Muscle of leg (tissue), 16 donors: ENCODE measurements around the gene SPEM2. TPM values are rescaled to one million over a fixed set of nuclear protein-coding genes. Genes with fewer than 3 reads are reported as not detected.

ENCODE experiments used
- DNase-seq: peaks from one replicate; pipeline ENCODE4 v3.0.0; 2013
- H3K27ac ChIP-seq: one replicate; pipeline ENCODE4 v1.5.1; 2013; ENCODE audit warnings: mild to moderate bottlenecking, low read length, control low read depth
- H3K27me3 ChIP-seq: one replicate; pipeline ENCODE4 v1.6.1; 2013; ENCODE audit warnings: low read length; ENCODE audit not compliant: control insufficient read depth, insufficient read depth
- H3K36me3 ChIP-seq: one replicate; pipeline ENCODE4 v1.6.1; 2013; ENCODE audit warnings: low read length; ENCODE audit not compliant: control insufficient read depth, insufficient read depth
- H3K4me1 ChIP-seq: one replicate; pipeline ENCODE4 v1.6.1; 2013; ENCODE audit warnings: low read length; ENCODE audit not compliant: control insufficient read depth, insufficient read depth
- H3K4me3 ChIP-seq: one replicate; pipeline ENCODE4 v1.5.1; 2013; ENCODE audit warnings: low read length, control low read depth
- H3K9me3 ChIP-seq: replicated peaks from 2 replicates; pipeline ENCODE4 v1.6.1; 2013; ENCODE audit warnings: low read depth, low read length; ENCODE audit not compliant: control insufficient read depth
- WGBS: methylation state at CpG from one replicate; pipeline ENCODE4 v1.1.5; 2013; ENCODE audit warnings: missing lambda C conversion rate; ENCODE audit not compliant: insufficient coverage; 5-methylcytosine and 5-hydroxymethylcytosine counted together
- long read RNA-seq, 11 donors: transcript quantifications; one replicate each; lab custom pipeline, GENCODE V29; 2026
- polyA plus RNA-seq, 8 donors: library from polyadenylated mRNA; unstranded; fragments of 120-200 nt; gene quantifications; one replicate each; pipeline versions ENCODE4 v1.2.1 to v1.2.3, GENCODE V29; 2013; ENCODE audit warnings: inconsistent platforms in 1 of 8, low replicate concordance in 1 of 8; ENCODE audit not compliant: insufficient read length in 8 of 8, insufficient read depth in 1 of 8
- total RNA-seq: library from RNA; stranded (reverse); fragments of 120-200 nt; gene quantifications from one replicate; pipeline ENCODE4 v1.2.4, GENCODE V29; 2013

SPEM2 gene
- total RNA-seq (not detected), polyA plus RNA-seq (not detected)
- long read RNA-seq, donor 1: 0 reads
- long read RNA-seq, donor 2: 0 reads
- long read RNA-seq, donor 3: 0 reads
- long read RNA-seq, donor 4: 0 reads
- long read RNA-seq, donor 5: 0 reads
- long read RNA-seq, donor 6: 0 reads
- long read RNA-seq, donor 7: 0 reads
- long read RNA-seq, donor 8: 0 reads
- long read RNA-seq, donor 9: 0 reads
- long read RNA-seq, donor 10: 0 reads
- long read RNA-seq, donor 11: 0 reads

- no CpG with 5 or more reads among the region's 7 CpGs for WGBS
- no peaks in the 10 kb centered on the region for H3K4me1 ChIP-seq
- no peaks in the 10 kb centered on the region for H3K36me3 ChIP-seq
- H3K27me3 ChIP-seq: no peaks in the 10 kb centered on the region
- H3K4me3 ChIP-seq: no peak within 1 kb of the TSS
- no peak for DNase-seq
- no peak within 1 kb of the TSS for H3K27ac ChIP-seq
- H3K9me3 ChIP-seq: no peaks in the 10 kb centered on the region
These were observed at the start of gene SPEM2 for GRCh38 chr17:7425316-7425715. Gene SPEM2, plus strand, starts transcription at chr17:7425616. Its CDS starts 73 bp downstream, at chr17:7425689.

- no CpG with 5 or more reads among the region's 3 CpGs for WGBS
- H3K4me3 ChIP-seq: no peak overlapping the region
- H3K27me3 ChIP-seq: peaks cover 49% of the 10 kb centered on the region
- no peaks in the 10 kb centered on the region for H3K36me3 ChIP-seq
- H3K4me1 ChIP-seq: peaks cover 25% of the 10 kb centered on the region
- no peak for DNase-seq
- H3K9me3 ChIP-seq: no peaks in the 10 kb centered on the region
- H3K27ac ChIP-seq: no peak overlapping the region
These were observed 46.3 kb upstream of the SPEM2 start for GRCh38 chr17:7379134-7379533.

- 25% methylated on average over 5 of the region's 7 CpGs for WGBS
- H3K9me3 ChIP-seq: no peaks in the 10 kb centered on the region
- H3K36me3 ChIP-seq: no peaks in the 10 kb centered on the region
- peaks cover 29% of the 10 kb centered on the region for H3K4me1 ChIP-seq
- H3K4me3 ChIP-seq: no peak overlapping the region
- H3K27me3 ChIP-seq: peaks cover 57% of the 10 kb centered on the region
- peak; percentile 68 for DNase-seq
- H3K27ac ChIP-seq: no peak overlapping the region
These were observed 45.1 kb upstream of the SPEM2 start for GRCh38 chr17:7380321-7380720.

DNA sequence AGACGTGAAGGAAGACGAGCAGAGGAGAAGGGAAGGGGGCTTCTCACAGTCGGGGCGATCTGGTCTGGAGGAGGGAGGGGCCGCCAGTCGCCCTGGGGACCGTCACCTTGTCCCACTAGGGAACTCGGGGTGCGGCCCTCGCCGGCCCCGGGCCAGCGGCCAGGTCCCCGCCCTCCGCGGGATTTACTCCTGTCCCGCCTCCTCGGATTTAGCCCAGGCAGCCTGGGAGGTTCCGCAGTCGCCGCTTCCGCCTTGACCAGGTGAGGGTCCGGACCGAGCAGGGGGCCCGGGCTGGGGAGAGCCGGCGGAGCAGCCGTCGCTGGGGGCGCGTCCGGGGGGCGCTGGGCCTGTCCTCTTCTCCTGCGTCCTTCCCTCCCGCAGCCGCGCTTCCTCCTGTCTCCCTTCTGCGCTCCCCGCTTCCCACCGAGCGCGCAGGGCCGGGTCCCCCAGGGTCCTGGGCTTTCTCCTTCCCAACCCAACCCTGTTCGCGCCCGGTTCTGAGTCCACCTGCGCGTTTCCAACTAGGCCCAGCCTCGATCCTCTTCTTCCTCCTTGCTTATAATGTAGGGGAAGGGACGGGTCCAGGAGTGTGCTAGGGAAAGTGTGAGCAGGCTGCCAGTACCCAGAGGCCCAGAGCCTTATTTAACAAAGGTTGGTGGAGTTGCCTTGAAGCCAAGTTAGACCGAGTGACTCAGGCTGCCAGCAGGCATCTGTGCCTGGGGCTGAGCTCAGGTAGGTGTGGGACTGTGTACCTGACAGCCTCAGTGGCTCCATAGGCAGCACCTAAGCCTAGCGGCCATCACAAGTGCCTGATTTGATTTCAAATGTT is 44.3 kb upstream of the SPEM2 start, which contains the start of gene TNK1:
Gene TNK1 (plus strand): TSS at position 235 of the 829 bp plus-strand sequence. CDS start 1,838 bp downstream, outside the sequence.
- Histone ChIP-seq H3K4me3 (no peak within 1 kb of the TSS), H3K27me3 (peaks cover 57% of the 10 kb centered on the region), H3K9me3 (no peaks in the 10 kb centered on the region), H3K4me1 (peaks cover 29% of the 10 kb centered on the region), H3K36me3 (no peaks in the 10 kb centered on the region), H3K27ac (no peak within 1 kb of the TSS)
- no peak for DNase-seq
- WGBS: under 1% methylated on average over 46 of the region's 52 CpGs

- Histone ChIP-seq H3K4me1 (peaks cover 29% of the 10 kb centered on the region), H3K27ac (no peak overlapping the region), H3K36me3 (peaks cover 10% of the 10 kb centered on the region), H3K27me3 (peaks cover 57% of the 10 kb centered on the region), H3K4me3 (no peak overlapping the region), H3K9me3 (no peaks in the 10 kb centered on the region)
- 71% methylated on average over 10 of the region's 10 CpGs for WGBS
- no peak for DNase-seq
These were observed 42.5 kb upstream of the SPEM2 start for GRCh38 chr17:7382901-7383300.

- H3K4me1 ChIP-seq: peaks cover 29% of the 10 kb centered on the region
- peaks cover 57% of the 10 kb centered on the region for H3K27me3 ChIP-seq
- DNase-seq: no peak
- H3K36me3 ChIP-seq: peaks cover 14% of the 10 kb centered on the region
- no peak overlapping the region for H3K27ac ChIP-seq
- 63% methylated on average over 9 of the region's 11 CpGs for WGBS
- H3K9me3 ChIP-seq: no peaks in the 10 kb centered on the region
- H3K4me3 ChIP-seq: no peak overlapping the region
These were observed 42.1 kb upstream of the SPEM2 start for GRCh38 chr17:7383371-7383741.

DNA sequence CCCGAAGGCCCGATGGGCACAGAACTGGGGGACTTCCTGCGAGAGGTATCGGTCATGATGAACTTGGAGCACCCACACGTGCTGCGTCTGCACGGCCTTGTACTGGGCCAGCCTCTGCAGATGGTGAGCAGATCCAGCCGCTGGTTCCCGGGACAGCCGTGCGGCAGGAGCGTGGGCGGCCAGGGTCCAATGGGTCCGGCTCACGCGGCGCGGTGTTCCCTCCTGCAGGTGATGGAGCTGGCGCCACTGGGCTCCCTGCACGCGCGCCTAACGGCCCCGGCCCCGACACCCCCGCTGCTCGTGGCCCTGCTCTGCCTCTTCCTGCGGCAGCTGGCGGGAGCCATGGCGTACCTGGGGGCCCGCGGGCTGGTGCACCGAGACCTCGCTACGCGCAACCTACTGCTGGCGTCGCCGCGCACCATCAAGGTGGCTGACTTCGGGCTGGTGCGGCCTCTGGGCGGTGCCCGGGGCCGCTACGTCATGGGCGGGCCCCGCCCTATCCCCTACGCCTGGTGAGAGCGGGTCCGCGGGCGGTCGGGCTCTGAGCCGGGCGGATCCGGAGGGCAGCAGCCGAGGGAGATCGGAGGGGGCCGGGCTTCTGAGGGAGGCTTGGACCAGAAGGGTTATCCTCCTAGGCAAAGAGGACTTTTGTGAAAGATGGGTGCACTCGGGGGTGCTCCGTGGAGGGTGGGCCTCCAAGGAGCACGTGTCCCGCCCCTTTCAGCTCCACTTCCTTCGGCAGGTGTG is 41.5 kb upstream of the SPEM2 start:
- Histone ChIP-seq H3K4me1 (peaks cover 29% of the 10 kb centered on the region), H3K27me3 (peaks cover 53% of the 10 kb centered on the region), H3K4me3 (peak overlapping the region; percentile 42), H3K36me3 (peaks cover 20% of the 10 kb centered on the region), H3K9me3 (no peaks in the 10 kb centered on the region), H3K27ac (no peak overlapping the region)
- DNase-seq: peak; percentile 53
- 3% methylated on average over 61 of the region's 65 CpGs for WGBS

GRCh38 chr17:7384489-7385081 is 40.8 kb upstream of the SPEM2 start:
- no peak overlapping the region for H3K27ac ChIP-seq
- H3K9me3 ChIP-seq: no peaks in the 10 kb centered on the region
- peaks cover 26% of the 10 kb centered on the region for H3K36me3 ChIP-seq
- peaks cover 52% of the 10 kb centered on the region for H3K27me3 ChIP-seq
- DNase-seq: no peak
- H3K4me3 ChIP-seq: peak overlapping the region; percentile 42
- 33% methylated on average over 12 of the region's 23 CpGs for WGBS
- peaks cover 29% of the 10 kb centered on the region for H3K4me1 ChIP-seq

- DNase-seq: no peak
- H3K4me1 ChIP-seq: peaks cover 24% of the 10 kb centered on the region
- H3K36me3 ChIP-seq: peaks cover 49% of the 10 kb centered on the region
- no peak overlapping the region for H3K27ac ChIP-seq
- peaks cover 10% of the 10 kb centered on the region for H3K27me3 ChIP-seq
- H3K4me3 ChIP-seq: no peak overlapping the region
- WGBS: 93% methylated on average over 10 of the region's 10 CpGs
- no peaks in the 10 kb centered on the region for H3K9me3 ChIP-seq
These were observed 36.6 kb upstream of the SPEM2 start for GRCh38 chr17:7388856-7389255.
